Nephron (organoid): Measurements from ENCODE around the gene AMN1.
A peak's percentile ranks its signal among the peaks of the same experiment; 100 is the strongest.

Source experiments
- H3K27ac Mint-ChIP-seq, 3 experiments: 2 replicates each; pipeline ENCODE4 v1.8.0; 2020; ENCODE audit warnings: mixed read lengths in 3 of 3, mild to moderate bottlenecking in 2 of 3, moderate library complexity in 1 of 3
- H3K27me3 Mint-ChIP-seq: 2 replicates; pipeline ENCODE4 v1.8.0; 2021; ENCODE audit warnings: low read depth, mild to moderate bottlenecking, moderate library complexity, mixed read lengths
- H3K36me3 Mint-ChIP-seq: 2 replicates; pipeline ENCODE4 v1.8.0; 2020; ENCODE audit warnings: low read depth, mixed read lengths
- H3K4me1 Mint-ChIP-seq: 2 replicates; pipeline ENCODE4 v1.8.0; 2020; ENCODE audit warnings: mixed read lengths
- H3K4me3 Mint-ChIP-seq, 3 experiments: 2 replicates each; pipeline ENCODE4 v1.8.0; 2020; ENCODE audit warnings: mild to moderate bottlenecking in 3 of 3, mixed read lengths in 3 of 3, moderate library complexity in 2 of 3
- H3K9me3 Mint-ChIP-seq: 2 replicates; pipeline ENCODE4 v1.8.0; 2020; ENCODE audit warnings: mixed read lengths
- TF ChIP-seq, protein P1 (sequence below), 3 experiments: fragments of 200-600 bp; sonication (generic); IDR thresholded peaks; one replicate each; pipeline ENCODE4 v1.5.0; 2021; ENCODE audit warnings: antibody characterized with exemption in 3 of 3; ENCODE audit not compliant: unreplicated experiment in 3 of 3

The AMN1 gene

DNA sequence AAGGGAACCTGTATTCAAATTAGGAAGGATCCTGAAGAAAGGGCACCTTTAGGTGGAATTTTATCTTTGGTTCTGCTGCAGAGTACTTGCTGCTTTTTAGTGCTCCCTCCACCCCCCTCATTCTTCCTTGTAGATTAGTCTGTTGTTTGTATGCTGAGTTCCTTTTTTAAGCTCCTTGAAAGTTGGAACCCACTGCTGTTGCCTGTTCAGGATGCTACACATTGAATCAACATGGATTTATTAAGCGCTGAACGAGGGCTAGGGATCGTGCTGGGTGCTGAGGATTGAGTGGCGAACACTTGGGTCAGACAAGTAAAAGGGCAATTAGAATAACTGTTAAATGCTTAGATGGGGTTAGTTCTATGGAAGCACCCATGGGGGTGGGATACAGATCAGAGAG, 884 bp upstream of the AMN1 start:
- no peaks in the 10 kb centered on the region for H3K27me3 Mint-ChIP-seq
- H3K4me1 Mint-ChIP-seq, result peaks cover 30% of the 10 kb centered on the region
- TF ChIP-seq, protein P1, sequence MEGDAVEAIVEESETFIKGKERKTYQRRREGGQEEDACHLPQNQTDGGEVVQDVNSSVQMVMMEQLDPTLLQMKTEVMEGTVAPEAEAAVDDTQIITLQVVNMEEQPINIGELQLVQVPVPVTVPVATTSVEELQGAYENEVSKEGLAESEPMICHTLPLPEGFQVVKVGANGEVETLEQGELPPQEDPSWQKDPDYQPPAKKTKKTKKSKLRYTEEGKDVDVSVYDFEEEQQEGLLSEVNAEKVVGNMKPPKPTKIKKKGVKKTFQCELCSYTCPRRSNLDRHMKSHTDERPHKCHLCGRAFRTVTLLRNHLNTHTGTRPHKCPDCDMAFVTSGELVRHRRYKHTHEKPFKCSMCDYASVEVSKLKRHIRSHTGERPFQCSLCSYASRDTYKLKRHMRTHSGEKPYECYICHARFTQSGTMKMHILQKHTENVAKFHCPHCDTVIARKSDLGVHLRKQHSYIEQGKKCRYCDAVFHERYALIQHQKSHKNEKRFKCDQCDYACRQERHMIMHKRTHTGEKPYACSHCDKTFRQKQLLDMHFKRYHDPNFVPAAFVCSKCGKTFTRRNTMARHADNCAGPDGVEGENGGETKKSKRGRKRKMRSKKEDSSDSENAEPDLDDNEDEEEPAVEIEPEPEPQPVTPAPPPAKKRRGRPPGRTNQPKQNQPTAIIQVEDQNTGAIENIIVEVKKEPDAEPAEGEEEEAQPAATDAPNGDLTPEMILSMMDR (IDR thresholded peaks at IDR 0.05; ENCODE audit: unreplicated experiment in 3 of 3), result no peak
- peak overlapping the region; percentile 97 to 98 (median 98) for H3K4me3 Mint-ChIP-seq
- H3K36me3 Mint-ChIP-seq, result peaks cover 8% of the 10 kb centered on the region
- peaks cover 8% of the 10 kb centered on the region for H3K9me3 Mint-ChIP-seq
- H3K27ac Mint-ChIP-seq, result peak overlapping the region; percentile 98 to 99 (median 98)

DNA sequence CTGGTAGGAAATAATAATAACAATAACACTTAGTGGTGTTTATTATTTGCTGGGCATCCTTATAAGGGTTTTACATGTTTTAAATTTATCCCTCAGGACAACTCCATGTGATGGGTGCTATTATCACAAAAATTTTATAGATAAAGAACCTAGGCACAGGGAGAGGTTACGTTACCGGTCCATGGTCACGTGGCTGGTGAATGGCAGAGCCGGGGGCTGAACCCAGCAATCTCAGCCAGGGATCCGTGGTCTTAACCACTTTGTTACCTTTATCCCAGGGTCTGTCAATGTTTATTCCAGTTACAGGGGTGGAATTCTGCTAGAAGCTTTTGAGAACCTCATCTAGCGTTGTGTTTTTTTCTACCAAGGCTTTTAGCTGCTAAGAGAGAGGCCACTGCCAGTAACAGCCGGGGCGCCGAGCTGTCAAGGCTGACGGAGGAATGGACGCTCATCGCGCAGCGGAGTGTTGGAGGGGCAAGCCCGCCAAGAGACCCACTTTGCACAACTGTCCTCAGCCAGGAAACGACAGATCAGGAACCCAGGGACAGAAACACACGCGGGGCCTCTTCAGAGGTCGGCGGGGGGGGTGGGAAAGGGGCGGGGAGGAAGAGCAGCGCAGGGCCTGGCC, 418 bp downstream of the AMN1 start:
- H3K4me1 Mint-ChIP-seq, result peaks cover 30% of the 10 kb centered on the region
- peaks cover 8% of the 10 kb centered on the region for H3K36me3 Mint-ChIP-seq
- peak overlapping the region; percentile 97 to 98 (median 98) for H3K4me3 Mint-ChIP-seq
- H3K27ac Mint-ChIP-seq, result peak overlapping the region; percentile 98 to 99 (median 98)
- H3K9me3 Mint-ChIP-seq, result peaks cover 8% of the 10 kb centered on the region
- TF ChIP-seq, protein P1 (IDR thresholded peaks at IDR 0.05; ENCODE audit: unreplicated experiment in 3 of 3), result no peak
- no peaks in the 10 kb centered on the region for H3K27me3 Mint-ChIP-seq

DNA sequence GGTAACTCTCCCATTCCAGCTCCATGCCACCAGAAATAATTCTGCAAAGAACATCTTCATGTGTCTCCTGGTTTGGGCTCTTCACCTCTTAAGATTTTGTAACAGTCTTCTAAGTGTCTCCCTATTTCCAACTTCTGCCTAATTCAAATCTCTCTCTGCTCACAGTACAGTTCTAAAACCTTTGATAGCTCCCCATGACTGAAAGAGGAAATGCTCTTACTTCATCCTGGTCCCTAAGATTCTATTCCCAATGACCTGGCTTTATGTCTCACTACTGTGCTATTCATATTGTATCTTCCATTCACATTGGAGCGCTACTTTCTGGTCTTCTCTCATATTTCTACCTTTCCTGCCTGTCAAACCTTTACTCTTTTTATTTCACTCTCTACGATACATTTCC, 1.6 kb downstream of the AMN1 start:
- Mint-ChIP-seq H3K4me3 (peak overlapping the region; percentile 47 to 63 (median 55)), H3K4me1 (peaks cover 25% of the 10 kb centered on the region), H3K36me3 (peaks cover 11% of the 10 kb centered on the region), H3K9me3 (peaks cover 11% of the 10 kb centered on the region), H3K27me3 (no peaks in the 10 kb centered on the region), H3K27ac (peak overlapping the region in 2 of 3 experiments; percentile 5 to 17)
- TF ChIP-seq, protein P1 (IDR thresholded peaks at IDR 0.05; ENCODE audit: unreplicated experiment in 3 of 3), result no peak

DNA sequence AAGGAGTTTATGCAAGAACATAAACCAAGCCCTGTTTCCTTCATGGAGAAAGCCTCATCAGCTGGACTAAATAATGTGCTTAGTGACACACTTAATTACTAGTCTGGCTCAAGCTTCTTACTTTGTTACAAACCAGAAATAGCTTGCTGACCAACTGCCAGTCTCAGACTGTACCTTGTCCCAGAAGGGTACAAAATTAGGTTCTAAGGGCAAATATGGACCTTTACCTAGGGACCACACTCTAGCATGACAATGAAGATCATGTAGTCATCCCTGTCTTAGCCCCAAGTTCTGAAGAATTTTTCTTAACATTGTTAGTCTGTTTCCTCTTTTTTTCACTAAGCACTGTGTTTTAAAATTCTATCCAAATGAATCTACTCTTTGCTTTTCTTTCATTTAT, 2.2 kb downstream of the AMN1 start:
- Mint-ChIP-seq H3K27ac (no peak overlapping the region), H3K27me3 (no peaks in the 10 kb centered on the region), H3K9me3 (peaks cover 11% of the 10 kb centered on the region), H3K36me3 (peaks cover 16% of the 10 kb centered on the region), H3K4me3 (peak overlapping the region in 2 of 3 experiments; percentile 18 to 46), H3K4me1 (peaks cover 19% of the 10 kb centered on the region)
- TF ChIP-seq, protein P1 (IDR thresholded peaks at IDR 0.05; ENCODE audit: unreplicated experiment in 3 of 3), result no peak

DNA sequence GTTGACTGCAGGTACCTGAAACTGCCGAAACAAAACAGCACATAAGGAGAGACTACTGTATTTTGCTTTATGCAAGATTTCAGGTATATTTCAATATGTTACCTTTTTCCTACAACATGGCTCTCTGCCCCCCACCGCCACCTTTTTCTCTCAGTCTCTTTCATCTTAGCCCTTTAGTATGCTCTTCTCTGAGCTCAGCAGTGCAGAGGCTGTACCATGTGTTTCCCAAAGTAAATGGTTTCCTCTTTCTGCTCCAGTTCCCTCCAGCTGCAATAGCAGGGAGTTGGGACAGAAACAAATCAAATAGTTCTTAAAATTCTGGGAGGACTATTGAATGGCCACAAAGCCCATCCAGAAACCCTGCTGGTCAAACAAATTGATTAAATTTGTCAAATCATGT, 4.3 kb downstream of the AMN1 start:
- Mint-ChIP-seq H3K9me3 (peaks cover 13% of the 10 kb centered on the region), H3K27ac (no peak overlapping the region)

More for the DNA sequence above, 4.3 kb downstream of the AMN1 start:
- TF ChIP-seq, protein P1 (IDR thresholded peaks at IDR 0.05; ENCODE audit: unreplicated experiment in 3 of 3), result no peak
- Mint-ChIP-seq H3K4me1 (peaks cover 8% of the 10 kb centered on the region), H3K36me3 (peaks cover 22% of the 10 kb centered on the region), H3K4me3 (no peak overlapping the region), H3K27me3 (no peaks in the 10 kb centered on the region)
